Kidney (tissue), 14 donors: ENCODE data around the gene BEND6. TPM values are rescaled to one million over a fixed set of nuclear protein-coding genes. Genes with fewer than 3 reads are reported as not detected.
"Not testable (repeated sequence)": the region's sequence is repeated elsewhere in the genome, so short reads cannot be mapped to it uniquely, and the experiment has no call there.

Experiments
- DNase-seq, 5 donors: peaks; one replicate each; pipeline ENCODE4 v3.0.0-alpha.2; 2013 to 2020
- FAIRE-seq: peaks from 2 replicates; lab custom pipeline; 2012; peaks lifted over from hg19 to GRCh38; lab: Jason Lieb, UNC
- H3K27ac ChIP-seq, 2 donors: one replicate each; pipeline ENCODE4 v1.7.0; 2013; ENCODE audit warnings: low read depth in 2 of 2, low read length in 2 of 2, inconsistent platforms in 1 of 2
- H3K27me3 ChIP-seq: one replicate; pipeline ENCODE4 v1.7.1; 2013; ENCODE audit warnings: low read length, inconsistent platforms; ENCODE audit not compliant: control insufficient read depth, insufficient read depth
- H3K36me3 ChIP-seq, 3 donors: one replicate each; pipeline versions ENCODE4 v1.7.0 to v1.7.1; 2013; ENCODE audit warnings: low read length in 3 of 3, control low read depth in 1 of 3, inconsistent platforms in 1 of 3; ENCODE audit not compliant: insufficient read depth in 3 of 3, control insufficient read depth in 2 of 3
- H3K4me1 ChIP-seq, 3 donors: one replicate each; pipeline versions ENCODE4 v1.7.0 to v1.7.1; 2013; ENCODE audit warnings: low read length in 3 of 3, inconsistent platforms in 1 of 3, low read depth in 1 of 3; ENCODE audit not compliant: control insufficient read depth in 2 of 3, insufficient read depth in 2 of 3
- H3K4me3 ChIP-seq, 3 donors: one replicate each; pipeline versions ENCODE4 v1.7.0 to v1.8.1; 2013; ENCODE audit warnings: low read length in 3 of 3, control low read depth in 1 of 3, inconsistent platforms in 1 of 3
- H3K9ac ChIP-seq, 3 donors: one replicate each; pipeline versions ENCODE4 v1.7.0 to v1.7.1; 2013; ENCODE audit warnings: low read length in 3 of 3, control low read depth in 1 of 3, inconsistent platforms in 1 of 3
- H3K9me3 ChIP-seq, 3 donors: one replicate each; pipeline versions ENCODE4 v1.7.0 to v1.7.1; 2013; ENCODE audit warnings: low read length in 3 of 3, control low read depth in 1 of 3, inconsistent platforms in 1 of 3; ENCODE audit not compliant: control insufficient read depth in 2 of 3, insufficient read depth in 1 of 3
- CTCF ChIP-seq: IDR thresholded peaks from 3 replicates; pipeline ENCODE4 v1.5.1; 2012; ENCODE audit warnings: mild to moderate bottlenecking, moderate library complexity, borderline replicate concordance; ENCODE audit not compliant: insufficient read depth; ENCODE audit errors: extremely low read depth
- intact Hi-C: fragments of 100-400 bp; cut with DNase I; formaldehyde crosslinking; loops from one replicate; pipeline ENCODE4 v1.11.1; 2022
- polyA plus RNA-seq: library from polyadenylated mRNA; stranded (reverse); fragments of 350-450 nt; fragmentation: Illumina TruSeq; extraction: RNeasy Lipid Tissue Mini Kit (QIAGEN cat#74804); gene quantifications from one replicate; pipeline ENCODE4 v1.2.3, GENCODE V29; 2014; ENCODE audit warnings: low read depth, low replicate concordance; ENCODE audit not compliant: insufficient read depth
- total RNA-seq: library from RNA; stranded (reverse); fragmentation: NEBNext Ultra II Directional; extraction: Animal tissue kit (Norgen Biotek cat#: 25700); gene quantifications from one replicate; pipeline ENCODE4 v1.2.1, GENCODE V29; 2021
- donor health status: control.
- donor health status: control.
- donor health status: control.
- donor health status: control.
- donor health status: control.
- donor health status: DM: yes; HTN: yes; CAD: no.
- donor health status: Normal renal cell carcinoma (clear cell type).

Gene BEND6
- total and polyA plus RNA-seq, 2 donors from 2014 or later = 0.72 to 0.86 TPM

GRCh38 chr6:57038906-57039305, 84.0 kb downstream of the BEND6 start:
- H3K9ac ChIP-seq = no peak overlapping the region
- no peak overlapping the region for H3K4me3 ChIP-seq
- no peak for TF ChIP-seq CTCF
- intact Hi-C loops = no loop called here
- no peaks in the 10 kb centered on the region for H3K36me3 ChIP-seq
- no peaks in the 10 kb centered on the region for H3K4me1 ChIP-seq
- DNase-seq = no peak
- H3K27me3 ChIP-seq = no peaks in the 10 kb centered on the region
- no peak overlapping the region for H3K27ac ChIP-seq
- FAIRE-seq = no peak
- H3K9me3 ChIP-seq = no peaks in the 10 kb centered on the region

- FAIRE-seq (no peak), DNase-seq (no peak)
- no peaks in the 10 kb centered on the region for H3K4me1 ChIP-seq
- no peaks in the 10 kb centered on the region for H3K36me3 ChIP-seq
- TF ChIP-seq CTCF = no peak
- intact Hi-C loops = no loop called here
- H3K9ac ChIP-seq = no peak overlapping the region
- H3K9me3 ChIP-seq = no peaks in the 10 kb centered on the region
- H3K27me3 ChIP-seq = no peaks in the 10 kb centered on the region
- H3K4me3 ChIP-seq = no peak overlapping the region
- no peak overlapping the region for H3K27ac ChIP-seq
These were observed 85.1 kb downstream of the BEND6 start for GRCh38 chr6:57040011-57040410.

GRCh38 chr6:57044061-57044460, 89.2 kb downstream of the BEND6 start:
- H3K9me3 ChIP-seq, intact Hi-C loops, H3K9ac ChIP-seq, FAIRE-seq, DNase-seq, H3K27ac ChIP-seq, H3K4me1 ChIP-seq, H3K36me3 ChIP-seq, H3K27me3 ChIP-seq, H3K4me3 ChIP-seq: not testable (repeated sequence)

GRCh38 chr6:57044568-57044967, 89.7 kb downstream of the BEND6 start:
- H3K36me3 ChIP-seq = no peaks in the 10 kb centered on the region
- no peaks in the 10 kb centered on the region for H3K4me1 ChIP-seq
- no peak overlapping the region for H3K4me3 ChIP-seq
- H3K9ac ChIP-seq = no peak overlapping the region
- DNase-seq (no peak), FAIRE-seq (no peak)
- peaks cover 0 to 2% (median 0%) of the 10 kb centered on the region in 3 donors for H3K9me3 ChIP-seq
- intact Hi-C loops = no loop called here
- no peak overlapping the region for H3K27ac ChIP-seq
- no peaks in the 10 kb centered on the region for H3K27me3 ChIP-seq
- TF ChIP-seq CTCF = no peak

- FAIRE-seq, H3K36me3 ChIP-seq, H3K9me3 ChIP-seq, H3K27me3 ChIP-seq, H3K4me1 ChIP-seq, intact Hi-C loops: not testable (repeated sequence)
- DNase-seq = peak; percentile 92 to 96 (median 94)
- peak within 1 kb of the TSS; percentile 60 to 77 (median 76) for H3K4me3 ChIP-seq
- H3K27ac ChIP-seq = peak within 1 kb of the TSS in 1 of 2 donors; percentile 16
- H3K9ac ChIP-seq = peak within 1 kb of the TSS in 2 of 3 donors; percentile 29 to 55
These were observed 91.7 kb downstream of the BEND6 start, which contains the start of gene KIAA1586 for GRCh38 chr6:57046332-57047256. Gene KIAA1586, plus strand, starts transcription at chr6:57046693. Its CDS starts 63 bp downstream, at chr6:57046756.

- H3K9ac ChIP-seq, H3K27me3 ChIP-seq, FAIRE-seq, H3K36me3 ChIP-seq, H3K9me3 ChIP-seq, H3K4me3 ChIP-seq, intact Hi-C loops, H3K4me1 ChIP-seq, H3K27ac ChIP-seq, DNase-seq: not testable (repeated sequence)
These were observed 92.3 kb downstream of the BEND6 start for GRCh38 chr6:57047257-57047585.
